RWPE1 (cell line): Measurements from ENCODE around the gene CXXC4.

Experiments used
- CTCF ChIA-PET: fragments of 350-600 bp; sonication (Branson Sonifier 250); formaldehyde crosslinking; extraction: SDS; loops from one replicate; lab custom pipeline; 2021; lab: Yijun Ruan, JAX
- POLR2A ChIA-PET: fragments of 400-600 bp; formaldehyde crosslinking; extraction: SDS; loops from one replicate; lab custom pipeline; 2020; ENCODE audit warnings: antibody characterized with exemption; ENCODE audit not compliant: low non-redundant PET; lab: Yijun Ruan, JAX
- DNase-seq: peaks from one replicate; pipeline ENCODE4 v3.0.0; 2012; ENCODE audit warnings: low spot score
- H3K27ac ChIP-seq: fragments of 450-650 bp; 2 replicates; pipeline ENCODE4 v1.5.1; 2017
- TF ChIP-seq, protein P1 (sequence below): fragments of 450-650 bp; conservative IDR thresholded peaks from 2 replicates; pipeline ENCODE4 v1.5.1; 2017; ENCODE audit warnings: low read depth, mild to moderate bottlenecking

The CXXC4 gene

DNA sequence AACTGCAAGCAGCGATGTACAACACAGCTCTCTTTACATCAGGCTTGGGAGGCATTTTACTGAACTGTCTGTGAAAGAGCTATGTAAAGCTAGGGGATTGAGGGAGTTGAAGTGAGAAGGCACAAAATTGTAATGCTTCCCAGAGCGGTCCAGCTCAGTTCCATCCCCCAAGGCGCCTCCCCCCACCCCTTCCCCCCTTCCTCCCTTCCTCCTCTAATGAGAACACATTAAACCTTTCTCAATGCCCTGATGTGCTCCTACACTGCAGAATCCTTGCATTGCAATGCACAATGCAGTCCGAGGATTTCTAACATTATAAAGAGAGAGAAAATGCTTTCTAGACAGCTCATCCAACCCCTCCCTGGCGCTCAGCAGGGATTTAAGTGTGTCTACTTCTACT, 73.9 kb downstream of the CXXC4 start:
- DNase-seq, result no peak
- TF ChIP-seq, protein P1, sequence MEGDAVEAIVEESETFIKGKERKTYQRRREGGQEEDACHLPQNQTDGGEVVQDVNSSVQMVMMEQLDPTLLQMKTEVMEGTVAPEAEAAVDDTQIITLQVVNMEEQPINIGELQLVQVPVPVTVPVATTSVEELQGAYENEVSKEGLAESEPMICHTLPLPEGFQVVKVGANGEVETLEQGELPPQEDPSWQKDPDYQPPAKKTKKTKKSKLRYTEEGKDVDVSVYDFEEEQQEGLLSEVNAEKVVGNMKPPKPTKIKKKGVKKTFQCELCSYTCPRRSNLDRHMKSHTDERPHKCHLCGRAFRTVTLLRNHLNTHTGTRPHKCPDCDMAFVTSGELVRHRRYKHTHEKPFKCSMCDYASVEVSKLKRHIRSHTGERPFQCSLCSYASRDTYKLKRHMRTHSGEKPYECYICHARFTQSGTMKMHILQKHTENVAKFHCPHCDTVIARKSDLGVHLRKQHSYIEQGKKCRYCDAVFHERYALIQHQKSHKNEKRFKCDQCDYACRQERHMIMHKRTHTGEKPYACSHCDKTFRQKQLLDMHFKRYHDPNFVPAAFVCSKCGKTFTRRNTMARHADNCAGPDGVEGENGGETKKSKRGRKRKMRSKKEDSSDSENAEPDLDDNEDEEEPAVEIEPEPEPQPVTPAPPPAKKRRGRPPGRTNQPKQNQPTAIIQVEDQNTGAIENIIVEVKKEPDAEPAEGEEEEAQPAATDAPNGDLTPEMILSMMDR, result no peak
- ChIA-PET POLR2A (no interaction called here), CTCF (no interaction called here)
- no peak overlapping the region for H3K27ac ChIP-seq
